H1 (cell line): ENCODE measurements around the gene MBNL1. TPM values are rescaled to one million over a fixed set of nuclear protein-coding genes. Genes with fewer than 3 reads are reported as not detected.

Experiments
- RAD21 ChIP-seq, 2 experiments: IDR thresholded peaks in 1 of 2; conservative IDR thresholded peaks in 1 of 2; 2 replicates each; pipeline ENCODE4 v1.6.1; 2011; ENCODE audit warnings: low read depth in 2 of 2, low read length in 2 of 2, improper control_type of control experiment in 1 of 2, inconsistent platforms in 1 of 2, mild to moderate bottlenecking in 1 of 2, moderate library complexity in 1 of 2
- TAF7 ChIP-seq: optimal IDR thresholded peaks from 2 replicates; pipeline ENCODE3; 2011; ENCODE audit warnings: low read depth, mild to moderate bottlenecking, inconsistent platforms, low read length, moderate library complexity, borderline replicate concordance
- polyA plus RNA-seq, 7 experiments: library from polyadenylated mRNA; depleted of rRNA in 3 of 7; stranded (reverse) in 5 of 7; unstranded in 2 of 7; fragments of >200 nt in 5 of 7; fragments of 200-250 nt in 2 of 7; gene quantifications; 1 replicate in 5 of 7; 2 replicates in 1 of 7; 4 replicates in 1 of 7; pipeline versions ENCODE4 v1.2.1 to v1.2.3, GENCODE V29; 2011 to 2013; ENCODE audit warnings: missing spikeins in 2 of 7, mixed read lengths in 2 of 7
- total RNA-seq: library from RNA; stranded (reverse); fragmentation: NEBNext Ultra II Directional; extraction: Animal tissue kit (Norgen Biotek cat#: 25700); gene quantifications from 2 replicates; pipeline ENCODE4 v1.2.1, GENCODE V29; 2021

The MBNL1 gene
- total and polyA plus RNA-seq, 2 of the 8 experiments (the other 6 are each of a cell fraction or from before 2014, with no cell fraction given), result 5.0 to 16.4 TPM

DNA sequence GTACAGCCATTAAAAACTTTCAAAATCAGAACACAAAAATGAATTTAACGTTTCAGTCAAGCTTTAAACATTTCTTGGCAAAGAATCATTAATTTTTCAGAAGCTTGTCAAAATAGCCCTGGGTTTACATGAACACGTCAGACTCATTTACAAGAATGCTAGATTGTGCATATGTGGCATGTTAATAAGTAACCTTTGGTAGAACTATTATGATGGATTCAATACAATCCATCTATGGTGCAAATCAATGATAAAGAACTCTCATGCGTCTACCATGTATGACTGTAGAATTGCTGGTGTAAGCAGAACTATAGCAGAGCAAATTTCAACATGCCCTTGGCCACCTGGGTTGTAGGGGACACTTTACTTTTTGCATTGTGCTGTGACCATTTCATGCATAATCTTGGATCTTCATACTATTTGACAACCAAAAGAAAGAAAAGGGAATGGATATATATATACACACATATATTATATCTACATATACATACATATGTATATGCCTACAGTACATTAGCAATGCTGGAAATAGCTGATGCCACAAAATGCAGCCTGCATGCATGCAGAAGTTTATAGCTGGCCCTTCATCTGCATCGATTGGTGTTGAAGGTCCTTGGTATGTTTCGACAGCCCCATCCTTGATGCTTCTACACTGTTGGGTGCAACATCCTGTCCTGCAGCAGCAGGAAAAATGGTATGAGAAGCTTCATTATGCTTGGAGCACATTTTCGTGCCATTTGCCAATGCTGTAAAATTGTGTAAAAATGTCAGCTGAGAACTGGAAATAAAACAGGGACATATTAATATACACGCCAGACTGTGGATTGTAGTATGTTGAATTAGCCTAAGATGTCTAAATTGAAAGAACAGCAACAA, 189.0 kb downstream of the MBNL1 start (continued):
- TF ChIP-seq TAF7 (no peak), RAD21 (IDR thresholded peaks at IDR 0.05 in 1 of 2, conservative IDR thresholded peaks at IDR 0.05 in 1 of 2; ENCODE audit: low read depth in 2 of 2, low read length in 2 of 2) (no peak)
